Measurements from ENCODE around the gene CRB2. TPM values are rescaled to one million over a fixed set of nuclear protein-coding genes. Genes with fewer than 3 reads are reported as not detected.
A peak's percentile ranks its signal among the peaks of the same experiment; 100 is the strongest.

Gene CRB2
- total RNA-seq, 1 donor from 2014 or later: not detected

DNA sequence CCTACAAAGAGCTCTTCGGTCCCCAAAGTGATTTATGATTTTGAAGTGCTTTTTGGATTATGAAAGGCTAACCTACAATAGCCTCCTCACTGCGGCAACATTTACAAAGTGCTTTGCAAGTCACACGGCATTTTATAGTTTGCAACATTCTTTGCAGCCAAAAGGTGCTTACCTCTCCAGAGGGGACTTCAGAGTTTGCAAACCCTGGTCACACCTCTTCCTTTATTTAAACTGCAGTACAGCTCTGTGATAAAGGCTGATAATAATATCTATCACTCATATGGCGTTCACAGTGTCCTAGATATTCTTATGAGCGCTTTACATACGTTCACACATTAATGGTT lies 20.0 kb upstream of the CRB2 start:
- Histone ChIP-seq H3K4me1 (peaks cover 36% of the 10 kb centered on the region), H3K27ac (replicated peaks) (peak overlapping the region; percentile 33), H3K4me3 (no peak overlapping the region), H3K9me3 (replicated peaks) (no peaks in the 10 kb centered on the region), H3K36me3 (no peaks in the 10 kb centered on the region), H3K27me3 (ENCODE audit: low read depth) (no peaks in the 10 kb centered on the region)
- DNase-seq: no peak
- intact Hi-C loops (cut with micrococcal nuclease): no loop called here
- no peak for TF ChIP-seq CTCF (IDR thresholded peaks at IDR 0.05; ENCODE audit: borderline replicate concordance)

DNA sequence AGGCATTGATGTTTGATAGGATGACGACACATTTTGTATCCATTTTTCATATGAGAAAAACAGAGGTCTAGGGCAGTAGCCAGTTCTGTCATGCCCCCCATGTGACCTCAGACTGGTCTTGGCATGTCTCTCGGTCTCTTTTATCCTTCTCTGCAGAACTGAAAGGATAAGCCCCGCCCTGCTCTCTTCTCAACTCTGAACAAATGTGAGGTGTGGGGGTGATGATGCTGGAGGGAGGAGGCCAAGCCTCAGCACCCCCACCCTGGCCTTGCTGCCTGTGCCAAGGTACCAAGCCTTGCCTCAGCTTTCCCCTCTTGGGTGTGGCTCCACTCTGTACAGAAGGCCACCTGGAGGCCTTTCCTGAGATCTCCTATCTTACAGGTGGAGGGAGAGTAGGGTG lies 19.5 kb upstream of the CRB2 start:
- no peak for TF ChIP-seq CTCF (IDR thresholded peaks at IDR 0.05; ENCODE audit: borderline replicate concordance)
- Histone ChIP-seq H3K36me3 (no peaks in the 10 kb centered on the region), H3K9me3 (replicated peaks) (no peaks in the 10 kb centered on the region), H3K27me3 (ENCODE audit: low read depth) (no peaks in the 10 kb centered on the region), H3K4me3 (no peak overlapping the region), H3K4me1 (peaks cover 36% of the 10 kb centered on the region), H3K27ac (replicated peaks) (no peak overlapping the region)
- DNase-seq: no peak
- intact Hi-C loops (cut with micrococcal nuclease): no loop called here

DNA sequence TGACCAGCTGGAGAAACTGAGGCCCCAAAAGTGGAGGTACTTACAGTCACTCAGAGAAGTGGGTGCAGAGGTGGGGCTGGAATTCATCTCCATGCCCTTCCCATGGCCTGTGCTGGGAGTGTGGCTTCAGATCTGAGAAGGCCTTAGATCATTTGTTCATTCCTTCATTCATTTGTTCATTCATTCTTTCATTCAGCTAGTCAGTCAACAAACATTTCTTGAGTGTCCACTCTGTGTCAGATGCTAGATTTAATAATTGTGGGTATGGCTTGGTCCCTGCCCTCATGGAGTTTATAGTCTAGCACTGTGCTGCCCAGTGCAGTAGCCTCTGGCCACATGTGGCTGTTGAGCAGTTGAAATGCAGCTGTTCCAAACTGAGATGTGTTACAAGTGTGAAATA lies 19.0 kb upstream of the CRB2 start:
- Histone ChIP-seq H3K27me3 (ENCODE audit: low read depth) (no peaks in the 10 kb centered on the region), H3K4me3 (no peak overlapping the region), H3K9me3 (replicated peaks) (no peaks in the 10 kb centered on the region), H3K27ac (replicated peaks) (no peak overlapping the region), H3K36me3 (no peaks in the 10 kb centered on the region), H3K4me1 (peaks cover 36% of the 10 kb centered on the region)
- DNase-seq: no peak
- no peak for TF ChIP-seq CTCF (IDR thresholded peaks at IDR 0.05; ENCODE audit: borderline replicate concordance)
- intact Hi-C loops (cut with micrococcal nuclease): no loop called here

- Histone ChIP-seq H3K27ac (replicated peaks) (no peak overlapping the region), H3K27me3 (ENCODE audit: low read depth) (no peaks in the 10 kb centered on the region), H3K4me3 (no peak overlapping the region), H3K9me3 (replicated peaks) (no peaks in the 10 kb centered on the region), H3K4me1 (peaks cover 36% of the 10 kb centered on the region), H3K36me3 (no peaks in the 10 kb centered on the region)
- no peak for TF ChIP-seq CTCF (IDR thresholded peaks at IDR 0.05; ENCODE audit: borderline replicate concordance)
- intact Hi-C loops (cut with micrococcal nuclease): no loop called here
- no peak for DNase-seq
Measured at GRCh38 chr9:123337971-123338370, 18.0 kb upstream of the CRB2 start.

DNA sequence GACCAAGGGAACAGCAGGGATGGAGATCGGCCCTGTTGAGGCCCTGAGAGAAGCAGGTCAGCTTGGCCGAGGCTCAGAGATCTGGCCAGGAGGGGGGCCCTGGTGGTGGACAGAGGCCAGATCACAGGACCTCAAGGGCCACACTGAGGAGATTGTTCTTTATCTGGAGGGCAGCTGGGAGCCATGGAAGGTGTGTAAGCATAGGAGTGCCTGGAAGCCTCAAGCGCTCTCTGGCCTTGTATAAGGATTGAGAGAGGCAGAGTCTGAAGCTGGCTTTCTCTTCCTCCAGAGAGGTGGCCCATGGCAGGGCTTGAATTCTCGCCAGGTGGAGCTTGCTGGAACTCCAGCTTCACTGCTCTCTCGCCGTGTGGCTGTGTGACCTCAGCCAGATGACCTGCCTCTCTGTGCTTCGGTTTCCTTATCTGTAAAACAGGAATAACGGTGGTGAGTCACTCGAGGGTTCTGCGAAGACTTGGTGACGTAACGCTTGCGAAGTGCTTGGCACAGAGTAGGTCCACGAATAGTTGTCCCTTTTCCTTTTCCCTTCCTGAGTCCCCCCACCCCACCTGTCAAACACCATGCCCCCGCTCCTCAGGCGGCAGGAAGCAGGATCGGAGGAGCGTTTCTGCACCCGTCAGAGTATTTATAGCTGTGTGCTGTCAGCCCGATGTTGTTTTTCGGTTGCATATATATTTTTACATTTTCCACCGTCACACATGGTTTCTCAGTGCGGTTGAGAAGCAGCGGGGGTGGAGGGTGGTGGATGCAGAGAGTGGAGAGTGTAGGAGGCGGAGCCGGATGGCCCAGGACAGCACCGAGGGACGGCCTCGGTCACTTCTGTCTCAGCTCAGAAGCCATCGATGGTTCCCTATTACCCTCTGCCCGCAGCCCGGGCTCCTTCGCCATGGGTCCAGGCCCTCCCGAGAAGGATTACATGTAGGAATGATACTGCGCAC lies 17.0 kb upstream of the CRB2 start:
- intact Hi-C loops (cut with micrococcal nuclease): no loop called here
- peak; percentile 37 for DNase-seq

More for the DNA sequence above, 17.0 kb upstream of the CRB2 start:
- peaks cover 36% of the 10 kb centered on the region for H3K4me1 ChIP-seq
- H3K27ac ChIP-seq (replicated peaks): peak overlapping the region; percentile 85
- no peaks in the 10 kb centered on the region for H3K36me3 ChIP-seq
- H3K4me3 ChIP-seq: peak overlapping the region; percentile 65
- no peak for TF ChIP-seq CTCF (IDR thresholded peaks at IDR 0.05; ENCODE audit: borderline replicate concordance)
- H3K9me3 ChIP-seq (replicated peaks): no peaks in the 10 kb centered on the region
- H3K27me3 ChIP-seq (ENCODE audit: low read depth): no peaks in the 10 kb centered on the region

All from left ventricle myocardium inferior (tissue), 1 donor.